ENCODE results near the gene CNIH2. TPM values are rescaled to one million over a fixed set of nuclear protein-coding genes. Genes with fewer than 3 reads are reported as not detected.

The CNIH2 gene
- total and polyA plus RNA-seq, 2 of the 13 experiments (the other 11 are each of a cell fraction or from before 2014, with no cell fraction given), result 0.60 to 0.69 TPM

DNA sequence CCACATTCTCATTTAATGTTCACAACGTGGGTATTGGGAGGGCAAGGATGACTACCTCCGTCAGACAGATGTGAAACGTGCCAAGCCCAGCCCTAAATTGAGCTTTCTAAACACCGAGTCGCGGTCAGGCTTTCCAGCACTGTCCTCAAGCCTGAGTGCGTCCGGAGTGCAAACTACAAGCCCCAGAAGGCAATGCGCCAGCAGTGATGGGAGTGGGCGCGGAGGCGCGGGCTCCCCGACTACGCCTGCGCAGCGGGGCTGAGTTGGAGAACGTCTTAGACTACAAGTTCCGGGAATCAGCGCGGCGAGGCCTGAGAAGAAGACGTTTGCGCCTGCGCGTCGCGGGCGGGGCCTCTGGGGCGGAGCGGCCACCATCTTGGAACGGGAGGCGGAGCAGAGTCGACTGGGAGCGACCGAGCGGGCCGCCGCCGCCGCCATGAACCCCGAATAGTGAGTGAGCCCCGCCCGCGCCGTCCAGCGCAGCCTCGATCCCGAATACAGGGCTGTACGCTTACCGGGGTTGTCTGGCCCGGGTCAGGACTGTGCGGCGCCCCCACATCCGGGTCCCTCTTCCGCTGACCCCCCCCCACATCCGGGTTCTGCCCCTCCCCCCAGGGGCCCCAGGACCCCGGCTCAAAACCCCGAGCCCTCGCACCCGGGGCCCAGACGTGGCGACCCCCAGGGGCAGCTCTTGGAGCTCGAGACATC is 9.6 kb upstream of the CNIH2 start, which contains the start of gene RAB1B (continued):
- TF ChIP-seq HNF4A (CRISPR knock-in tag; IDR thresholded peaks at IDR 0.05) (no peak), KLF16 (CRISPR knock-in tag; IDR thresholded peaks at IDR 0.05) (no peak), ZNF775 (CRISPR knock-in tag; IDR thresholded peaks at IDR 0.05; ENCODE audit: borderline replicate concordance) (no peak), ZNF180 (CRISPR knock-in tag; IDR thresholded peaks at IDR 0.05; ENCODE audit: borderline replicate concordance, low read depth) (no peak), RNF2 (conservative IDR thresholded peaks at IDR 0.05; ENCODE audit: low read depth) (no peak), ZNF260 (CRISPR knock-in tag; IDR thresholded peaks at IDR 0.05; ENCODE audit: borderline replicate concordance, low read depth) (no peak), MIXL1 (CRISPR knock-in tag; IDR thresholded peaks at IDR 0.05) (0 out of 2 replicates have a peak, but pooled peaks have one; percentile 11), ZNF30 (CRISPR knock-in tag; IDR thresholded peaks at IDR 0.05) (no peak), ZNF672 (CRISPR knock-in tag; IDR thresholded peaks at IDR 0.05) (no peak), ZFP41 (CRISPR knock-in tag; IDR thresholded peaks at IDR 0.05; ENCODE audit: borderline replicate concordance) (no peak)
- TF ChIP-seq, protein P1, sequence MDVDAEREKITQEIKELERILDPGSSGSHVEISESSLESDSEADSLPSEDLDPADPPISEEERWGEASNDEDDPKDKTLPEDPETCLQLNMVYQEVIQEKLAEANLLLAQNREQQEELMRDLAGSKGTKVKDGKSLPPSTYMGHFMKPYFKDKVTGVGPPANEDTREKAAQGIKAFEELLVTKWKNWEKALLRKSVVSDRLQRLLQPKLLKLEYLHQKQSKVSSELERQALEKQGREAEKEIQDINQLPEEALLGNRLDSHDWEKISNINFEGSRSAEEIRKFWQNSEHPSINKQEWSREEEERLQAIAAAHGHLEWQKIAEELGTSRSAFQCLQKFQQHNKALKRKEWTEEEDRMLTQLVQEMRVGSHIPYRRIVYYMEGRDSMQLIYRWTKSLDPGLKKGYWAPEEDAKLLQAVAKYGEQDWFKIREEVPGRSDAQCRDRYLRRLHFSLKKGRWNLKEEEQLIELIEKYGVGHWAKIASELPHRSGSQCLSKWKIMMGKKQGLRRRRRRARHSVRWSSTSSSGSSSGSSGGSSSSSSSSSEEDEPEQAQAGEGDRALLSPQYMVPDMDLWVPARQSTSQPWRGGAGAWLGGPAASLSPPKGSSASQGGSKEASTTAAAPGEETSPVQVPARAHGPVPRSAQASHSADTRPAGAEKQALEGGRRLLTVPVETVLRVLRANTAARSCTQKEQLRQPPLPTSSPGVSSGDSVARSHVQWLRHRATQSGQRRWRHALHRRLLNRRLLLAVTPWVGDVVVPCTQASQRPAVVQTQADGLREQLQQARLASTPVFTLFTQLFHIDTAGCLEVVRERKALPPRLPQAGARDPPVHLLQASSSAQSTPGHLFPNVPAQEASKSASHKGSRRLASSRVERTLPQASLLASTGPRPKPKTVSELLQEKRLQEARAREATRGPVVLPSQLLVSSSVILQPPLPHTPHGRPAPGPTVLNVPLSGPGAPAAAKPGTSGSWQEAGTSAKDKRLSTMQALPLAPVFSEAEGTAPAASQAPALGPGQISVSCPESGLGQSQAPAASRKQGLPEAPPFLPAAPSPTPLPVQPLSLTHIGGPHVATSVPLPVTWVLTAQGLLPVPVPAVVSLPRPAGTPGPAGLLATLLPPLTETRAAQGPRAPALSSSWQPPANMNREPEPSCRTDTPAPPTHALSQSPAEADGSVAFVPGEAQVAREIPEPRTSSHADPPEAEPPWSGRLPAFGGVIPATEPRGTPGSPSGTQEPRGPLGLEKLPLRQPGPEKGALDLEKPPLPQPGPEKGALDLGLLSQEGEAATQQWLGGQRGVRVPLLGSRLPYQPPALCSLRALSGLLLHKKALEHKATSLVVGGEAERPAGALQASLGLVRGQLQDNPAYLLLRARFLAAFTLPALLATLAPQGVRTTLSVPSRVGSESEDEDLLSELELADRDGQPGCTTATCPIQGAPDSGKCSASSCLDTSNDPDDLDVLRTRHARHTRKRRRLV (CRISPR knock-in tag; IDR thresholded peaks at IDR 0.05), result no peak
- TF ChIP-seq, protein P2, sequence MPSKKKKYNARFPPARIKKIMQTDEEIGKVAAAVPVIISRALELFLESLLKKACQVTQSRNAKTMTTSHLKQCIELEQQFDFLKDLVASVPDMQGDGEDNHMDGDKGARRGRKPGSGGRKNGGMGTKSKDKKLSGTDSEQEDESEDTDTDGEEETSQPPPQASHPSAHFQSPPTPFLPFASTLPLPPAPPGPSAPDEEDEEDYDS (CRISPR knock-in tag; IDR thresholded peaks at IDR 0.05), result peak; percentile 38; the same call in 1 of the 2 replicates
- TF ChIP-seq, protein P3, sequence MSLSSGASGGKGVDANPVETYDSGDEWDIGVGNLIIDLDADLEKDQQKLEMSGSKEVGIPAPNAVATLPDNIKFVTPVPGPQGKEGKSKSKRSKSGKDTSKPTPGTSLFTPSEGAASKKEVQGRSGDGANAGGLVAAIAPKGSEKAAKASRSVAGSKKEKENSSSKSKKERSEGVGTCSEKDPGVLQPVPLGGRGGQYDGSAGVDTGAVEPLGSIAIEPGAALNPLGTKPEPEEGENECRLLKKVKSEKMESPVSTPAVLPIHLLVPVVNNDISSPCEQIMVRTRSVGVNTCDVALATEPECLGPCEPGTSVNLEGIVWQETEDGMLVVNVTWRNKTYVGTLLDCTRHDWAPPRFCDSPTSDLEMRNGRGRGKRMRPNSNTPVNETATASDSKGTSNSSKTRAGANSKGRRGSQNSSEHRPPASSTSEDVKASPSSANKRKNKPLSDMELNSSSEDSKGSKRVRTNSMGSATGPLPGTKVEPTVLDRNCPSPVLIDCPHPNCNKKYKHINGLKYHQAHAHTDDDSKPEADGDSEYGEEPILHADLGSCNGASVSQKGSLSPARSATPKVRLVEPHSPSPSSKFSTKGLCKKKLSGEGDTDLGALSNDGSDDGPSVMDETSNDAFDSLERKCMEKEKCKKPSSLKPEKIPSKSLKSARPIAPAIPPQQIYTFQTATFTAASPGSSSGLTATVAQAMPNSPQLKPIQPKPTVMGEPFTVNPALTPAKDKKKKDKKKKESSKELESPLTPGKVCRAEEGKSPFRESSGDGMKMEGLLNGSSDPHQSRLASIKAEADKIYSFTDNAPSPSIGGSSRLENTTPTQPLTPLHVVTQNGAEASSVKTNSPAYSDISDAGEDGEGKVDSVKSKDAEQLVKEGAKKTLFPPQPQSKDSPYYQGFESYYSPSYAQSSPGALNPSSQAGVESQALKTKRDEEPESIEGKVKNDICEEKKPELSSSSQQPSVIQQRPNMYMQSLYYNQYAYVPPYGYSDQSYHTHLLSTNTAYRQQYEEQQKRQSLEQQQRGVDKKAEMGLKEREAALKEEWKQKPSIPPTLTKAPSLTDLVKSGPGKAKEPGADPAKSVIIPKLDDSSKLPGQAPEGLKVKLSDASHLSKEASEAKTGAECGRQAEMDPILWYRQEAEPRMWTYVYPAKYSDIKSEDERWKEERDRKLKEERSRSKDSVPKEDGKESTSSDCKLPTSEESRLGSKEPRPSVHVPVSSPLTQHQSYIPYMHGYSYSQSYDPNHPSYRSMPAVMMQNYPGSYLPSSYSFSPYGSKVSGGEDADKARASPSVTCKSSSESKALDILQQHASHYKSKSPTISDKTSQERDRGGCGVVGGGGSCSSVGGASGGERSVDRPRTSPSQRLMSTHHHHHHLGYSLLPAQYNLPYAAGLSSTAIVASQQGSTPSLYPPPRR (CRISPR knock-in tag; IDR thresholded peaks at IDR 0.05; ENCODE audit: borderline replicate concordance), result no peak; the same call in 1 of the 2 replicates
- TF ChIP-seq, protein P4, sequence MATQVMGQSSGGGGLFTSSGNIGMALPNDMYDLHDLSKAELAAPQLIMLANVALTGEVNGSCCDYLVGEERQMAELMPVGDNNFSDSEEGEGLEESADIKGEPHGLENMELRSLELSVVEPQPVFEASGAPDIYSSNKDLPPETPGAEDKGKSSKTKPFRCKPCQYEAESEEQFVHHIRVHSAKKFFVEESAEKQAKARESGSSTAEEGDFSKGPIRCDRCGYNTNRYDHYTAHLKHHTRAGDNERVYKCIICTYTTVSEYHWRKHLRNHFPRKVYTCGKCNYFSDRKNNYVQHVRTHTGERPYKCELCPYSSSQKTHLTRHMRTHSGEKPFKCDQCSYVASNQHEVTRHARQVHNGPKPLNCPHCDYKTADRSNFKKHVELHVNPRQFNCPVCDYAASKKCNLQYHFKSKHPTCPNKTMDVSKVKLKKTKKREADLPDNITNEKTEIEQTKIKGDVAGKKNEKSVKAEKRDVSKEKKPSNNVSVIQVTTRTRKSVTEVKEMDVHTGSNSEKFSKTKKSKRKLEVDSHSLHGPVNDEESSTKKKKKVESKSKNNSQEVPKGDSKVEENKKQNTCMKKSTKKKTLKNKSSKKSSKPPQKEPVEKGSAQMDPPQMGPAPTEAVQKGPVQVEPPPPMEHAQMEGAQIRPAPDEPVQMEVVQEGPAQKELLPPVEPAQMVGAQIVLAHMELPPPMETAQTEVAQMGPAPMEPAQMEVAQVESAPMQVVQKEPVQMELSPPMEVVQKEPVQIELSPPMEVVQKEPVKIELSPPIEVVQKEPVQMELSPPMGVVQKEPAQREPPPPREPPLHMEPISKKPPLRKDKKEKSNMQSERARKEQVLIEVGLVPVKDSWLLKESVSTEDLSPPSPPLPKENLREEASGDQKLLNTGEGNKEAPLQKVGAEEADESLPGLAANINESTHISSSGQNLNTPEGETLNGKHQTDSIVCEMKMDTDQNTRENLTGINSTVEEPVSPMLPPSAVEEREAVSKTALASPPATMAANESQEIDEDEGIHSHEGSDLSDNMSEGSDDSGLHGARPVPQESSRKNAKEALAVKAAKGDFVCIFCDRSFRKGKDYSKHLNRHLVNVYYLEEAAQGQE (IDR thresholded peaks at IDR 0.05; ENCODE audit: borderline replicate concordance in 1 of 2, low read depth in 1 of 2, low read length in 2 of 2), result no peak

Measured in HepG2 (cell line).